HG03432 (cell line): ENCODE data around the gene SON.
"Not testable (repeated sequence)": the region's sequence is repeated elsewhere in the genome, so short reads cannot be mapped to it uniquely, and the experiment has no call there.

Source experiments
- ATAC-seq: cut with Tn5 transposase; IDR thresholded peaks from one replicate; pipeline ENCODE4 v1.9.1; 2021; ENCODE audit warnings: mild to moderate bottlenecking, moderate library complexity; ENCODE audit not compliant: unreplicated experiment

SON gene, protein sequence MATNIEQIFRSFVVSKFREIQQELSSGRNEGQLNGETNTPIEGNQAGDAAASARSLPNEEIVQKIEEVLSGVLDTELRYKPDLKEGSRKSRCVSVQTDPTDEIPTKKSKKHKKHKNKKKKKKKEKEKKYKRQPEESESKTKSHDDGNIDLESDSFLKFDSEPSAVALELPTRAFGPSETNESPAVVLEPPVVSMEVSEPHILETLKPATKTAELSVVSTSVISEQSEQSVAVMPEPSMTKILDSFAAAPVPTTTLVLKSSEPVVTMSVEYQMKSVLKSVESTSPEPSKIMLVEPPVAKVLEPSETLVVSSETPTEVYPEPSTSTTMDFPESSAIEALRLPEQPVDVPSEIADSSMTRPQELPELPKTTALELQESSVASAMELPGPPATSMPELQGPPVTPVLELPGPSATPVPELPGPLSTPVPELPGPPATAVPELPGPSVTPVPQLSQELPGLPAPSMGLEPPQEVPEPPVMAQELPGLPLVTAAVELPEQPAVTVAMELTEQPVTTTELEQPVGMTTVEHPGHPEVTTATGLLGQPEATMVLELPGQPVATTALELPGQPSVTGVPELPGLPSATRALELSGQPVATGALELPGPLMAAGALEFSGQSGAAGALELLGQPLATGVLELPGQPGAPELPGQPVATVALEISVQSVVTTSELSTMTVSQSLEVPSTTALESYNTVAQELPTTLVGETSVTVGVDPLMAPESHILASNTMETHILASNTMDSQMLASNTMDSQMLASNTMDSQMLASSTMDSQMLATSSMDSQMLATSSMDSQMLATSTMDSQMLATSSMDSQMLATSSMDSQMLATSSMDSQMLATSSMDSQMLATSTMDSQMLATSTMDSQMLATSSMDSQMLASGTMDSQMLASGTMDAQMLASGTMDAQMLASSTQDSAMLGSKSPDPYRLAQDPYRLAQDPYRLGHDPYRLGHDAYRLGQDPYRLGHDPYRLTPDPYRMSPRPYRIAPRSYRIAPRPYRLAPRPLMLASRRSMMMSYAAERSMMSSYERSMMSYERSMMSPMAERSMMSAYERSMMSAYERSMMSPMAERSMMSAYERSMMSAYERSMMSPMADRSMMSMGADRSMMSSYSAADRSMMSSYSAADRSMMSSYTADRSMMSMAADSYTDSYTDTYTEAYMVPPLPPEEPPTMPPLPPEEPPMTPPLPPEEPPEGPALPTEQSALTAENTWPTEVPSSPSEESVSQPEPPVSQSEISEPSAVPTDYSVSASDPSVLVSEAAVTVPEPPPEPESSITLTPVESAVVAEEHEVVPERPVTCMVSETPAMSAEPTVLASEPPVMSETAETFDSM (N-terminal part only)

DNA sequence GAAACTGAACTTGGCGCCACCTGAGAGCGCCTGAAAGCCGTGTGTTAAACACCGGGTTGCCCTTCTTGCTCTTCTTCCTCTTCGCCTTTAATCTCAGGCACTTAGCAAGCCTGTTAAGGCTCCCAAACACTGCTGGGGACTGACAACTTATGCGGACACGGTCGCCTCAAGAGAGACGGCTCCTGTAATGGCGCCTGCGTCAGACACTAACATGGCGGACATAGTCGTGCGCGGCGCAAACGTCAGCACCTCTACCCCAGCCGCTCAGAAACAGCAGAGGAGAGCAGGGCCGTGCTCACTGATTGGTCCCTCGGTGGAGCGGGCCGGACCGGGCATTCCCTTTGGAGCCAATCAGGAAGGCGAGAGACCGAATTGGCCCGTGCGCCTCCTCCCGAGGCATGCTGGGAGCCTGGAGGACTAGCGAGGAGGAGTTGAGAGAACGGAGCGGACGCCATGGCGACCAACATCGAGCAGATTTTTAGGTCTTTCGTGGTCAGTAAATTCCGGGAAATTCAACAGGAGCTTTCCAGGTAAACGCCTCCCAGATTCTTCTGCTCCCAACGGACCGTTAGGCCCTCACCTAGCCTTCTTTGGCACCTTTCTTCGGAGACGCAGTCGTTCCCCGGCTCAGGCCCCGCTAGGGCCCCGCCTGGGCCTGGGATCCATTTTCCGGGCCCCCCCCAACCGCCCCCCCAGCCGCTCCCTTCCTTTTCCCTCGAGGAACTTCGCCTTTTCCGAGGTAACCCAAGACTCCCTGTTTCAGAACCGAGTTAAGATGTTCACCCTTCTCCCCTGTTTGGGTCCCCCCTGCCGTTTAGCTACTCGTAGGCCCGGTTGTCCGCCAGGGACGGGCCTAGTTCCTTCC is at the start of gene SON:
SON (plus strand) TSS at position 399 of the 865 bp plus-strand sequence; CDS start at position 454, 55 bp downstream.
- peak; percentile 92 for ATAC-seq

DNA sequence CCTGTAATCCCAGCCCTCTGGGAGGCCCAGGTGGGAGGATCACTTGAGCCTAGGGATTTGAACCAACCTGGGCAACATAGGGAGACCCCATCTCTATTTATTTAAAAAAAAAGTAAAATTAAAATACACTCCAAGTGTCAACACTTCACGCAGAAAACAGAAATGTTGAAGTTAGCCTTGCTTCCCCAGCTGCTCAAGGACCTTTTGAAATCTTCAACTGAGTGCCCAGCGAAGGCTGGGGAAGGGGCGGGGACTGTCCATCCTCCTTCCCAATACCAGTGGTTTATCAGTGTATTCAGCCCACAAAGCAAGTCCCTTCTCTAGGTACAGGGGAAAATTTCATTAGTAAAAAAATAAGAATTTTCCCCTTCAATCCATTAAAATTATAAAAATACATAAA is 49.1 kb upstream of the SON start:
- no peak for ATAC-seq

DNA sequence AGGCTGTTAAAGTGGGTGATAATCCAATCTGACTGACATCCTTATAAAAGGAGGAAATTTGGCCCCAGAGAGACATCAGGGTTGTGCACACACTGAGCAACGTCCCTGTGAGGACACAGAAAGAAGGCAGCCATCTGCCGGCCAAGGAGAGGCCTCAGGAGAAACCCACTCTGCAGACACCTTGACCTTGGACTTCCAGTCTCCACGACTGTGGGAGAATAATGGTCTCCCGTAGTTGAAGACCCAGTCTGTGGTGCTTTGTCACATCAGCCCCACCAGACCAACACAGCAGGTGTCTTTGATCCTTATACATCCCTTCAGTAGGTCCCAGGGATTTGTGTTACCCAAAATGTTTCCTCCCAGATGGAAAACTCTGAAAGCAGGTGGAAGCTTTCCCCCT is 47.1 kb upstream of the SON start:
- no peak for ATAC-seq

DNA sequence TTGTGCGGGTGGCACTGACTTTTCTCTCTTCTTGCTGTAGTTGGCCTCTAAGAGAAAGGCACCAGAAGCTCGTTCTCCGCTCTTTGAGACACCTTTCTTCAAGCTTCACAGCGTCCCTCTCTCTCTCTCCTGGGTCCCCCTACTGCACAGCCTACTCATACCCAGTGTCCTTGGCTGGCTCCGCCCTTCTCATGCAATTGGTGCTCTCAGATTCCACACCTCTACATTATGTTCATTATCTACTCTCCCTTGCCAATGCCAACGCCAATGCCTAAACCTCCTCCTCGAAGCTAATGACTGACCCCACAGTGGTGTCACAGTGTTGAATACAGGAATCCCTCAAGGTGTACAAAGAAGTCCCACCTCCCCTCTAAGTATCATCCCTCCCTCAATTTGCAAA is 46.5 kb upstream of the SON start:
- no peak for ATAC-seq

DNA sequence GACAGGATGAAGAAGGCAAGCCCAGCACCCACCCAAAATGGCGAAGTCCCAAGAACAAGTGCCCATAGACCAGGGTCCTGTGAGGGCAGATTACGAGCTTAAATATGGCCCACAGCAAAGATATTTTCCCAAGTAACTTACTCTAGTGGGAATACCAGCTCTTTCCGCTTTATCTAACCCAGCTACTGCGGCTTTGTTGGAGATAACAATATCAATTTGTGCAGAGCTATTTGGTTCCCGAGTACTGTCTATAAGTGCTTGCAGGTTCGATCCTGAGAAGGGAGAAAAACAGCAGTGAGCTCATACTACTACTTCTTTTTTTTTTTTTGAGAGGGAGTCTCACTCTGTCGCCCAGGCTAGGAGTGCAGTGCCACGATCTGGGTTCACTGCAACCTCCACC is 37.0 kb upstream of the SON start:
- ATAC-seq = no peak

DNA sequence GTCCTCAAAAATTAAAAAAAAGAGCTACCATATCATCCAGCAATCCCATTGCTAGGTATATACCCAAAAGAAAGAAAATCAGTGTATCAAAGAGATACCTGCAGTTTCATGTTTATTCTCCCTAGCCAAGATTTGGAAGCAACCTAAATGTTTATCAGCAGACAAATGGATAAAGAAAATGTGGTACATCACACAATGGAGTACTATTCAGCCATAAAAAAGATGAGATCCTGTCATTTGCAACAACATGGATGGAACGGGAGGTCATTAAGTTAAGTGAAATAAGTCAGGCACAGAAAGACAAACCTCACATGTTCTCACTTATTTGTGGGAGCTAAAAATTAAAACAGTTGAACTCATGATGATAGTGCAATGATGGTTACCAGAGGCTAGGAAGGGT is 35.8 kb upstream of the SON start:
- ATAC-seq = not testable (repeated sequence)

DNA sequence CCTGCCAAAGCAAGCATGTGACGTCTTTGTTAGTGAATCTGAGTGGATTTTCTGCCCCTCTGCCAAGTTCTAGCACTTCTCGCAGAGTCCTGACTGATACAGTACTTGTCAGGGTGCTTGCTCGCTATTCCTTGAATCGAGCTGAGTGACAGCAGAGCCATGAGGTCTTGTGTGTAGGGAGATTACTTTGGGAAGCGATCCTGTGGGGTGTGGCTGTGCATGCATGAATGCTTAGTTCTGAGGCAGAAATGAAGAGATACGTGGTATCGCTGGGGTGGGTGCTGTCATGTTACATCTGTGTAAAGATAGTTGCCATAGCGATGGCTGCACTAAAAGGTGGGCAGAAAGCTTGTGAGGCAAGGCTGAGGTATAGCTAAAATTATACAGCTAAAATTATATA is 32.0 kb upstream of the SON start:
- ATAC-seq = no peak

DNA sequence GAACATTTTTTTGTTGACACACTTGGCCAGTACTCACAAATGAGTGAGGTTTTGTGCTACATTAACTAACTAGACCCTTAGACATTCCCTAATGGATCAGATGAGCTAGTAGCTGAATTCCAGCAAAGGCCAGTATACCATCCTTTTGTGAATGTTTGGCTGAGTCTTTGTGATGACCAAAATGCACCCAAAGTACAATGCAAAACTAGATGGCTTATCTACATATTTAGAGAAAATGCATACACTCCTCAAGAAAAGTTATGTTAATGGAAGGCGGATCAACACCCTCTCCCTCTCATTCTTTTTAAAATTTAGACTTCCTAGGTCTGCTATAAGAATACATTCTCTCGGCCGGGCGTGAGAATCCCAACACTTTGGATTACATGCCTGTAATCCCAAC is 31.2 kb upstream of the SON start:
- ATAC-seq = no peak

DNA sequence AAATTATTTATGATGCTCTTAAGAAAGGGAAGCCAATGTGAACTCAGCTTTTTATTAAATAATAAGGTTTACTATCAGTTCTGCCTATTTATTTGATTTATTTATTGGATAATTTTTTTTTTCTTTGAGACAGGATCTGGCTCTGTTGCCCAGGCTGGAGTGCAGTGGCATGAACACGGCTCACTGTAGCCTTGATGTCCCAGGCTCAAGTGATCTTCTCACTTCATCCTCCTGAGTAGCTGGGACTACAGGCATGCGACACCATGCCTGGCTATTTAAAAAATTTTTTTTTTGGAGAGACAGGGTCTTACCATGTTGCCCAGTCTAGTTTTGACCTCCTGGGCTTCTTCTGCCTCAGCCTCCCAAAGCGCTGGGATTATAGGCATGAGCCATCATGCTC is 30.4 kb upstream of the SON start:
- no peak for ATAC-seq

DNA sequence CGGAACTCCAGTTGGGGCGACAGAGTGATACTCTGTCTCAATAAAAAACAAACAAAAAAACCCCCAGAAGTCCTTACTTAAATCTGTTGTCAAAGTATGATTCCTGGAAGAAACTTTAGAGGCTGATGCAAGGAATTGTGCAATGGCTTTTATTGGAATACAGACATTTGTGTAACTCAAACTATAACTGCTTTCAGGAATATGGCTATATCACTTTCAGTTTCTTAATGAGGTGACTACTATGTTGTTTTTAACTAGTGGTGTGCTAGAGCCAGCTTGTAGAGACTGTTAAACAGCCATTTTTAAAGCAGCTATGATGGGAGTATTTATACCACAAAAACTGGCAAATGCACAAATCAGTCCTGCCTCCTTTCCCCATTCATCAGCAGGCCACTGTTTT is 28.6 kb upstream of the SON start:
- no peak for ATAC-seq

DNA sequence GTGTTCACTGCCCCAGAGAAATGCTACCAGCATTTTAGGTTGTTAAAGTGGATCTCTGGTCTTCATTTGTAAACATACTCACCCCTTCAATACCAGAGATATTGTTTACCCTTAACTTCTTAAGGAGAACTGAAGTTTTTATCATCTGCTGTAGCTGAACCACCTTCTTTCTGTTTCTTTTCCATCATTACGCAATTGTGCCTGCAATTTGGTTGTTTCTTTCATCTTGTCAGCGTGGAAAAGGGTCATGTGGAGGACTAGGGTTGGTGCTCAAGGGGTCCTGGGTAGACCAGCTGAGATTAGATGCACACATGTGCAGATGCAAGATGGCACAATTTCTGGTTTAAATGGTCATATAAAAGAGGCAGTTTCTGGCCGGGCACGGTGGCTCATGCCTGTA is 23.9 kb upstream of the SON start:
- ATAC-seq = no peak

DNA sequence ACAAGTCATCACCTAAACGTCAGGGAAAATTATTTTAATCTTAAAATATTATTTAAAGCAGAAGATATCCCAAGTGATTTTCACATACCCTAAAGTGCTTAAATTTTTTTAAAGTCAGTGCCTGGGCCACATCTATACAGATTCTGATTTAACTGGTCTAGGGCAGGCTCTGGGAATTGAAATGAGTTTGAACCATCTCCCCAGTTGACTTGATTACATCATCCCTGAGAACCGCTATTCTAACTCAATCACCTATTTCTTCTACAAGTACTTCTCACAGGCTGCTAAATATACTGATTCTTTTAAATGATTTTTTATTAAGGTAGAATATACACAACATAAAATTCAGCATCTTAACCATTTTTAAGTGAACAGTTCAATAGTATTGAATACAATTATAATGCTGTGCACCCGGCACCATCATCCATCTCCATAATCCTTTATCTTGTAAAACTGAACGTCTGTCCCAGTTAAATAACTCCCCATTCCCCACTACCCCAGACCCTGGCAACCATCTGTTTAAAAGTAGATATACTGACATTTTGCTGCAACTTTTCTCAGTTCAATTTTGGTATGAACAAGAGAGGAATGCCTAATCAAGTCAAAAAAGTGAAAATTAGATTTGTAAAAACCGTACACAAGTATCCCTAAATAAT is 20.4 kb upstream of the SON start:
- no peak for ATAC-seq

DNA sequence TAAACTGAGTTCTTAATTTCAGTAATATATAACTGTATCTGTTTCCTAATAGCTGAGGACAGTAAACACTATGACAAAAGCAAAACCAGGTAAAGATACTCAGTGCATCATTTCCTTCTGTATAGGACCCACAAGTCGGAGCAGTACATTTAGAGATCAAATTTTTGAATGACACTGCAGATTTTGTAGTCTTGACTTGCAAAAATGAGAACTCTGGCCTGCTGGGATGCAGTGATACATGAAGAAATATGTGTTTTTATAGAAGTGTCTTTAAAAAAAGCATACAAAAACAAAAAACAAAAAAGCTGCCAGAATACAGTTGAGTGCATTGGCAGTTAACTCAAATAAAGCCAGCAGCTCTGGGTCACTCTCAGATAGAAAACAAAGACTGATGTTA is 19.9 kb upstream of the SON start:
- ATAC-seq = no peak

DNA sequence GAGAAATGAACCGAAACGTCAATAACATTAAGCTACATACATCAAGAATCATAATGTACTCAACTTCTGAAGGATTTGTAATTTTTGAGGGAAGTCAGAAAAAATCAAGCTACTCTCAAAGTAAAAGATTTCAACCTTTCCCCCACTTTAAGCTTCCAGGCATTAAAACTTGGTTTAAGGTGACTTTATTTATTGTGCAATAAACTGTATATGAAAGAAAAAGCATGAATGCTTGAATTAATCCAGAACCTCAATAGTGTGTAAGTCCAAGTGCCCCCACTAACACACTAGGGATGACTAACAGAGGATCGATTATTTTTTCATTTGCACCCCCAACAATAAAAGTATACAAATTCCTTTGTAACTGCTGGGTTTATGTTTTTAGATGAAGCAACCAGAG is 11.8 kb upstream of the SON start:
- ATAC-seq = no peak

DNA sequence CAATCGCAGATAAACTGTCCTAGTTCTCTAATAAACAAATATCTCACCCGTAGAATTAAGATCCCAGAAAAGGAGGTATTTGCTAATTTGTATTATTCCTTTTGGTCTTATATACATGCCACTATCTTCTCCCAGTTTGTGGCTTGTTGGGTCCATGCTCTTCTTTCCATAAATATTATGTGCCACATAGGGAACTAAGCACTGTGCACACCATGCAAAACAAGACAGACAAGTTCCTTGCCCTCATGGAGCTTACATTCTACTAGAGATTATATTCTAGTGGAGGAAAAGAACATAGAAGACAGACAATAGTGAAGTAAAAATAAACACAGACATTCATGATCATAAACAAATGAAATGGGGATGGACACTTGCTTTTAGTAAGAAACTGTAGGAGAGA is 5.6 kb upstream of the SON start:
- no peak for ATAC-seq

DNA sequence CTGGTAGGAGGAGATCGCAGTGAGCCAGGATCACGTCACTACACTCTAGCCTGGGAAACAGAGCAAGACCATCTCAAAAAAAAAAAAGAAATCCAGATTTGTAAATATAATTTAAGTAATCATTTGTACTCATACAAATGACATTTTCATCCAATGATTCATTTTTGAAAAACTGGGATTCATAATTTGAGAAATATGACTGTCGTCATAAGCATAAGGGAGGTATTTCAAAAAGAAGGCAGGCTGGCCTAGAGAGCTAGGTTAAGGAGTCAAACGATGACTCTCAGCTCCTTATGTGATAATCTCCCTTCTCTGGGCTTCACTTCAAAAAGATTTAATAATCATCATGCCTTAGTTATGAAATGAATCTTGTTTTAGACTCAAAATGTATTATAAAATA is 3.2 kb upstream of the SON start:
- no peak for ATAC-seq

DNA sequence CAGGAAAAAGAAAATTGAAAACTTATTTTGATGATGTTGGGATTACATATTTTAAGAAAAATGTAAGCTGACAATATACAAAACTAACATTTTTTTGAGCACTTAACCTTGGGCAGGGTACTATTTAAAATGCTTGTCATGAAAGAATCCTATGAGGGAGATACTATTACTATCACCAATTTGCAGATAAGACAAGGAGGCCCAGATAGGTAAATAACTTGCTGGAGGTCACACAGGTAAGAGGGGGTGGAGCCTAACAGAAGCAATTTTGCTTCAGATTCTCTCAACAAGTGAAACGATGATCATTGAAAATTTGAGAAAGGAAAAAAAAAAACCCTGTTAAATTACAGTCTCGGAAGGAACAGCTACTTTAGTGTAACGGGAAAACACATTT is 2.1 kb upstream of the SON start:
- ATAC-seq = no peak

DNA sequence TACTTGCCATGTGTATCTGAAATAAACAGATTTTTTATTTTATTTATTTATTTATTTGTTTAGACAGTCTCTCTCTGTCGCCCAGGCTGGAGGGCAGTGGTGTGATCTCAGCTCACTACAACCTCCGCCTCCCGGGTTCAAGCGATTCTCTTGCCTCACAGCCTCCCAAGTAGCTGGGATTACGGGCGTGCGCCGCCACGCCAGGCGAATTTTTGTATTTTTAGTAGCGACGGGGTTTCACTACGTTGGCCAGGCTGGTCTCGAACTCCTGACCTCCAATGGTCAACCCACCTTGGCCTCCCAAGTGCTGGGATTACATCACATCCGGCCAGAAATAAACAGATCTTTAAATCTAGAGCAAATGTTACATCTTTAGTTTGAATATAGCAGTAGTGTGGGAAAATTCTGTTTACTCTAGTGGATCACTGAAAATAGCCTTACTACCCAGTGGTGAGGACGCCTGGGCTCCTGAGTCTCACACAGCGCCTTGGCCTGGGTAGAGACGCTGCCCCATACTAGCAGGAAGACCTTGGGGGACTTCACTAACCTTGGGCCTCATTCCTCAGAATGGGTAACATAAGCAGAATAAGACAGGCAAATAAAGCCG is 1.6 kb upstream of the SON start:
- no peak for ATAC-seq
